Fibroblast of mammary gland (primary cell): ENCODE results near the gene CRTC2.
A peak's percentile ranks its signal among the peaks of the same experiment; 100 is the strongest.
"Not testable (repeated sequence)": the region's sequence is repeated elsewhere in the genome, so short reads cannot be mapped to it uniquely, and the experiment has no call there.

Experiments
- DNase-seq: peaks from one replicate; pipeline ENCODE4 v3.0.0-alpha.2; 2010; ENCODE audit warnings: low read depth
- H3K4me3 ChIP-seq: 2 replicates; pipeline ENCODE4 v1.5.1; 2011; ENCODE audit warnings: low read depth, mild to moderate bottlenecking, low read length, moderate library complexity; ENCODE audit not compliant: control insufficient read depth
- TF ChIP-seq, protein P1 (sequence below): conservative IDR thresholded peaks from 2 replicates; pipeline ENCODE4 v1.5.1; 2011; ENCODE audit warnings: low read depth, low read length, inconsistent platforms; ENCODE audit not compliant: control insufficient read depth, insufficient read depth

The CRTC2 gene

DNA sequence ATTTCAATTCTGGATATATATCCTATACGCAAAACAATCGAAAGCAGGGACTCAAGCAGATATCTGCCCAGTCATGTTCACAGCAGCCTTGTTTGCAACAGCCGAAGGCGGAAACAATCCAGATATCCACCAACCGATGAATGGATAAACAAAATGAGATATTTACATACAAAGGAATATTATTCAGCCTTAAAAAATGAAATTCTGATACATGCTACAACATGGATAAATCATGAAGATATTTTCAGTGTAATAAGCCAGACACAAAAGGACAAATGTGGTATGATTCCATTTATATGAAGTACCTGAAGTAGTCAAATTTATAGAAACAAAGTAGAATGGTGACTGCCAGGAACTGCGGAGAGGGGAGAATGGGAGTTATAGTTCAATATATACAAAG is 51.3 kb downstream of the CRTC2 start:
- DNase-seq, result no peak
- TF ChIP-seq, protein P1, sequence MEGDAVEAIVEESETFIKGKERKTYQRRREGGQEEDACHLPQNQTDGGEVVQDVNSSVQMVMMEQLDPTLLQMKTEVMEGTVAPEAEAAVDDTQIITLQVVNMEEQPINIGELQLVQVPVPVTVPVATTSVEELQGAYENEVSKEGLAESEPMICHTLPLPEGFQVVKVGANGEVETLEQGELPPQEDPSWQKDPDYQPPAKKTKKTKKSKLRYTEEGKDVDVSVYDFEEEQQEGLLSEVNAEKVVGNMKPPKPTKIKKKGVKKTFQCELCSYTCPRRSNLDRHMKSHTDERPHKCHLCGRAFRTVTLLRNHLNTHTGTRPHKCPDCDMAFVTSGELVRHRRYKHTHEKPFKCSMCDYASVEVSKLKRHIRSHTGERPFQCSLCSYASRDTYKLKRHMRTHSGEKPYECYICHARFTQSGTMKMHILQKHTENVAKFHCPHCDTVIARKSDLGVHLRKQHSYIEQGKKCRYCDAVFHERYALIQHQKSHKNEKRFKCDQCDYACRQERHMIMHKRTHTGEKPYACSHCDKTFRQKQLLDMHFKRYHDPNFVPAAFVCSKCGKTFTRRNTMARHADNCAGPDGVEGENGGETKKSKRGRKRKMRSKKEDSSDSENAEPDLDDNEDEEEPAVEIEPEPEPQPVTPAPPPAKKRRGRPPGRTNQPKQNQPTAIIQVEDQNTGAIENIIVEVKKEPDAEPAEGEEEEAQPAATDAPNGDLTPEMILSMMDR, result no peak

GRCh38 chr1:153906396-153906795 is 52.0 kb downstream of the CRTC2 start:
- DNase-seq, result no peak
- H3K4me3 ChIP-seq, result no peak overlapping the region
- TF ChIP-seq, protein P1, result no peak

More for the DNA sequence above, 51.3 kb downstream of the CRTC2 start:
- H3K4me3 ChIP-seq, result no peak overlapping the region

DNA sequence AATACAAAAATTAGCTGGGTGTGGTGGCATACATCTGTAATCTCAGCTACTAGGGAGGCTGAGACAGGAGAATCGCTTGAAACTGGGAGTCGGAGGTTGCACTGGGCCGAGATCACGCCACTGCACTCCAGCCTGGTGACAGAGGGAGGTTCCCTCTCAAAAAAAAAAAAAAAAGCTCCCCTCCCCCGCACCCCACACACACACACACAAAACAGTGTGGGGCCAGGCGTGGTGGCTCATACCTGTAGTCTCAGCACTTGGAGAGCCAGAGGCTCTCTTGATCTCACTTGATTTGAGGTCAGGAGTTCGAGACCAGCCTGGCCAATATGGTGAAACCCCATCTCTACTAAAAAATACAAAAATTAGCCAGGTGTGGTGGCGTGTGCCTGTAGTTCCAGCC is 52.5 kb downstream of the CRTC2 start:
- not testable (repeated sequence) for H3K4me3 ChIP-seq, DNase-seq

GRCh38 chr1:153903841-153904455 is 54.5 kb downstream of the CRTC2 start:
- no peak overlapping the region for H3K4me3 ChIP-seq
- peak; percentile 59 for DNase-seq
- TF ChIP-seq, protein P1, result no peak

DNA sequence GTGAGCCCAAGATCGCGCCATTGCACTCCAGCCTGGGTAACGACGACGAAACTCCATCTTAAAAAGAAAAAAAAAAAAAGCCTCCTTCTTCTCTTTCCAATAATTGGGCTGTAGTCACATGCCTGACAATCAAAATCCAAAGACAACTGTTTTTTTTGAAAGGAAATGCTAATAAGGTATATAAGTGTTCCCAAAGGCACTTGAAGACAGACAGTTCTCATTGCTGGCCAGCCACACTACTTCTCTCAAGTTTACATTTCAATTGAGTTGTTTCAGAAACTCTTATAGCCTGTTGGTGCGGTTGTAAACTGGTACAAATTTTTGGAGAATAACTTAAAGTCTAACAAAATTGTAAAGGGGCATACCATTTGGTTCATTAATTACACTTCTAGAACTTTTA is 58.9 kb downstream of the CRTC2 start:
- H3K4me3 ChIP-seq, result no peak overlapping the region
- DNase-seq, result no peak
- TF ChIP-seq, protein P1, result no peak
